ENCODE results near the gene TAF11L4. TPM values are rescaled to one million over a fixed set of nuclear protein-coding genes. Genes with fewer than 3 reads are reported as not detected.

Gene TAF11L4
- total RNA-seq, result not detected in 2 replicates

DNA sequence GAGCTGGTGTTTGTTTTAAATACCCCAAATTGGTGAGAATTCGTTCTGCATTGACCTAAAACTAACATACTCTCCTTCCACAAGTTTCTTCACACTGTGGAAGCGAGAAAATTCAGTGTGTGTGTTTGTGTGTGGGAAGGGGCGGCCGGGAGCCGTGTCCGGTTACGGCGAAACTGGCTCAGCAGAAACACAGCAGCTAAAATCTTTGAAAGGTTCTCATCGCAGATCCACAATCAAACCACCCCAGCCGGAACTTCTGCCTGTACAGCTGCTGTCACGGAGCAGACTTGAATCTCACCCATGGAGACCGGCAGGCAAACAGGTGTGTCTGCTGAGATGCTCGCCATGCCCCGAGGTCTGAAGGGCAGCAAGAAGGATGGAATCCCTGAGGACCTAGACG, at the start of gene TAF11L4:
TSS of gene TAF11L4 (plus strand) at position 301 of the 400 bp plus-strand sequence.

DNA sequence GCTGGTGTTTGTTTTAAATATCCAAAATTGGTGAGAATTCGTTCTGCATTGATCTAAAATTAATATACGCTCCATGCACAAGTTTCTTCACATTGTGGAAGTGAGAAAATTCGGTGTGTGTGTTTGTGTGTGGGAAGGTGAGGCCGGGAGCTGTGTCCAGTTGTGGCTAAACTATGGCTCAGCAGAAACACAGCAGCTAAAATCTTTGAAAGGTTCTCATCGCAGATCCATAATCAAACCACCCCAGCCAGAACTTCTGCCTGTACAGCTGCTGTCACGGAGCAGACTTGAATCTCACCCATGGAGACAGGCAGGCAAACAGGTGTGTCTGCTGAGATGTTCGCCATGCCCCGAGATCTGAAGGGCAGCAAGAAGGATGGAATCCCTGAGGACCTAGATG, 23.7 kb upstream of the TAF11L4 start, which contains the start of gene TAF11L2:
TSS of gene TAF11L2 (plus strand) at position 301 of the 400 bp plus-strand sequence.

DNA sequence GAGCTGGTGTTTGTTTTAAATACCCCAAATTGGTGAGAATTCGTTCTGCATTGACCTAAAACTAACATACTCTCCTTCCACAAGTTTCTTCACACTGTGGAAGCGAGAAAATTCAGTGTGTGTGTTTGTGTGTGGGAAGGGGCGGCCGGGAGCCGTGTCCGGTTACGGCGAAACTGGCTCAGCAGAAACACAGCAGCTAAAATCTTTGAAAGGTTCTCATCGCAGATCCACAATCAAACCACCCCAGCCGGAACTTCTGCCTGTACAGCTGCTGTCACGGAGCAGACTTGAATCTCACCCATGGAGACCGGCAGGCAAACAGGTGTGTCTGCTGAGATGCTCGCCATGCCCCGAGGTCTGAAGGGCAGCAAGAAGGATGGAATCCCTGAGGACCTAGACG, 3.5 kb upstream of the TAF11L4 start, which contains the start of gene TAF11L3:
TSS of gene TAF11L3 (plus strand) at position 301 of the 400 bp plus-strand sequence.

DNA sequence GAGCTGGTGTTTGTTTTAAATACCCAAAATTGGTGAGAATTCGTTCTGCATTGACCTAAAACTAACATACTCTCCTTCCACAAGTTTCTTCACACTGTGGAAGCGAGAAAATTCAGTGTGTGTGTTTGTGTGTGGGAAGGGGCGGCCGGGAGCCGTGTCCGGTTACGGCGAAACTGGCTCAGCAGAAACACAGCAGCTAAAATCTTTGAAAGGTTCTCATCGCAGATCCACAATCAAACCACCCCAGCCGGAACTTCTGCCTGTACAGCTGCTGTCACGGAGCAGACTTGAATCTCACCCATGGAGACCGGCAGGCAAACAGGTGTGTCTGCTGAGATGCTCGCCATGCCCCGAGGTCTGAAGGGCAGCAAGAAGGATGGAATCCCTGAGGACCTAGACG, 3.3 kb downstream of the TAF11L4 start, which contains the start of gene TAF11L5:
TSS of gene TAF11L5 (plus strand) at position 301 of the 400 bp plus-strand sequence.

DNA sequence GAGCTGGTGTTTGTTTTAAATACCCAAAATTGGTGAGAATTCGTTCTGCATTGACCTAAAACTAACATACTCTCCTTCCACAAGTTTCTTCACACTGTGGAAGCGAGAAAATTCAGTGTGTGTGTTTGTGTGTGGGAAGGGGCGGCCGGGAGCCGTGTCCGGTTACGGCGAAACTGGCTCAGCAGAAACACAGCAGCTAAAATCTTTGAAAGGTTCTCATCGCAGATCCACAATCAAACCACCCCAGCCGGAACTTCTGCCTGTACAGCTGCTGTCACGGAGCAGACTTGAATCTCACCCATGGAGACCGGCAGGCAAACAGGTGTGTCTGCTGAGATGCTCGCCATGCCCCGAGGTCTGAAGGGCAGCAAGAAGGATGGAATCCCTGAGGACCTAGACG, 6.8 kb downstream of the TAF11L4 start, which contains the start of gene TAF11L6:
TSS of gene TAF11L6 (plus strand) at position 301 of the 400 bp plus-strand sequence.

Small RNA genes lying within 50 kb of the gene (small RNA-seq; reads per million reads assigned to genes)
- not detected for gene AC106774.3

Other genes starting within 250 kb of the TAF11L4 start
- not detected in 2 replicates for gene TAF11L2, start 23.6 kb upstream of the TAF11L4 start, total RNA-seq
- gene TAF11L3, start 3.4 kb upstream of the TAF11L4 start, total RNA-seq, result not detected in 2 replicates
- not detected in 2 replicates for gene TAF11L5, start 3.4 kb downstream of the TAF11L4 start, total RNA-seq
- not detected in 2 replicates for gene TAF11L6, start 6.9 kb downstream of the TAF11L4 start, total RNA-seq
- not detected in 2 replicates for gene TAF11L7, start 64.0 kb downstream of the TAF11L4 start, total RNA-seq
- not detected in 2 replicates for gene TAF11L8, start 69.2 kb downstream of the TAF11L4 start, total RNA-seq
- gene TAF11L9, start 72.6 kb downstream of the TAF11L4 start, total RNA-seq, result not detected in 2 replicates
- not detected in 2 replicates for gene TAF11L10, start 76.0 kb downstream of the TAF11L4 start, total RNA-seq
- gene TAF11L11, start 82.4 kb downstream of the TAF11L4 start, total RNA-seq, result not detected in 2 replicates
- not detected in 2 replicates for gene TAF11L12, start 88.6 kb downstream of the TAF11L4 start, total RNA-seq
- not detected in 2 replicates for gene TAF11L13, start 110.3 kb downstream of the TAF11L4 start, total RNA-seq
- not detected in 2 replicates for gene TAF11L14, start 112.7 kb downstream of the TAF11L4 start, total RNA-seq